ENCODE data around the gene EHBP1L1. TPM values are rescaled to one million over a fixed set of nuclear protein-coding genes. Genes with fewer than 3 reads are reported as not detected.

The EHBP1L1 gene
- total and polyA plus RNA-seq, 2 of the 13 experiments (the other 11 are each of a cell fraction or from before 2014, with no cell fraction given) = 8.3 to 10.6 TPM

- TF ChIP-seq ZBTB40 (IDR thresholded peaks at IDR 0.05) = no peak
- TF ChIP-seq ZBTB40 (CRISPR knock-in tag; IDR thresholded peaks at IDR 0.05) = no peak
- no peak for TF ChIP-seq MYPOP (CRISPR knock-in tag; IDR thresholded peaks at IDR 0.05)
- TF ChIP-seq SALL1 (CRISPR knock-in tag; IDR thresholded peaks at IDR 0.05) = no peak
- TF ChIP-seq HOMEZ (CRISPR knock-in tag; IDR thresholded peaks at IDR 0.05; ENCODE audit: low read depth) = peak; percentile 15; the same call in 1 of the 2 replicates
- TF ChIP-seq EHMT2 (IDR thresholded peaks at IDR 0.05; ENCODE audit: borderline replicate concordance, low read depth, low read length) = no peak
- no peak for TF ChIP-seq THAP8 (CRISPR knock-in tag; IDR thresholded peaks at IDR 0.05; ENCODE audit: borderline replicate concordance)
- TF ChIP-seq DNMT3B (CRISPR knock-in tag; conservative IDR thresholded peaks at IDR 0.05) = no peak
- no peak for TF ChIP-seq REPIN1 (CRISPR knock-in tag; IDR thresholded peaks at IDR 0.05; ENCODE audit: borderline replicate concordance, low read depth)
- TF ChIP-seq REST (IDR thresholded peaks at IDR 0.05; ENCODE audit: borderline replicate concordance in 1 of 2, low read depth in 1 of 2, low read length in 2 of 2) = no peak
- peak; percentile 73; the same call in 1 of the 2 replicates for TF ChIP-seq PHF21A (CRISPR knock-in tag; IDR thresholded peaks at IDR 0.05)
These were observed 20.1 kb upstream of the EHBP1L1 start (continued) for GRCh38 chr11:65555693-65556231.

Measured in HepG2 (cell line).